WTC11 (cell line): ENCODE data around the gene ARHGEF17. TPM values are rescaled to one million over a fixed set of nuclear protein-coding genes. Genes with fewer than 3 reads are reported as not detected.

Source experiments
- ATAC-seq: fragments of 200-7000 bp; cut with Tn5 transposase; 2 replicates; pipeline ENCODE4 v1.10.0; 2021; ENCODE audit warnings: mild to moderate bottlenecking, moderate library complexity
- CTCF ChIA-PET: fragments of 300-600 bp; sonication (Branson Sonifier 250); formaldehyde crosslinking; loops from one replicate; lab custom pipeline; 2021; ENCODE audit warnings: antibody characterized with exemption; lab: Charles Lee
- POLR2A ChIA-PET: fragments of 350-600 bp; sonication (Branson Sonifier 250); formaldehyde crosslinking; loops from one replicate; lab custom pipeline; 2021; ENCODE audit warnings: antibody characterized with exemption; lab: Charles Lee
- DNase-seq: peaks from one replicate; pipeline ENCODE4 v3.0.0; 2021; ENCODE audit warnings: low spot score
- H3K27ac Mint-ChIP-seq: 2 replicates; pipeline ENCODE4 v1.8.0; 2021; ENCODE audit warnings: mixed read lengths
- H3K27me3 Mint-ChIP-seq: 2 replicates; pipeline ENCODE4 v1.8.0; 2021; ENCODE audit warnings: low read depth, mild to moderate bottlenecking, moderate library complexity, mixed read lengths
- H3K36me3 Mint-ChIP-seq: 2 replicates; pipeline ENCODE4 v1.8.0; 2021; ENCODE audit warnings: mixed read lengths
- H3K4me1 Mint-ChIP-seq: 2 replicates; pipeline ENCODE4 v1.8.0; 2022; ENCODE audit warnings: mixed read lengths
- H3K4me3 Mint-ChIP-seq: 2 replicates; pipeline ENCODE4 v1.8.0; 2021; ENCODE audit warnings: mild to moderate bottlenecking, moderate library complexity, mixed read lengths
- H3K9me3 Mint-ChIP-seq: 2 replicates; pipeline ENCODE4 v1.8.0; 2021; ENCODE audit warnings: mixed read lengths
- AFF4 ChIP-seq: sonication (generic); formaldehyde crosslinking; IDR thresholded peaks from 2 replicates; pipeline ENCODE4 v1.8.1; 2023; ENCODE audit warnings: mild to moderate bottlenecking, missing genetic modification reagents, borderline replicate concordance
- CTCF ChIP-seq: fragments of 200-600 bp; IDR thresholded peaks from 2 replicates; pipeline ENCODE4 v1.8.0; 2022; ENCODE audit warnings: antibody characterized with exemption
- EMX1 ChIP-seq: fragments of 250-450 bp; sonication (Bioruptor Pico); IDR thresholded peaks from 2 replicates; pipeline ENCODE4 v1.8.0; 2021; ENCODE audit warnings: mild to moderate bottlenecking
- GTF2I ChIP-seq: fragments of 250-450 bp; sonication (Bioruptor Pico); conservative IDR thresholded peaks from 2 replicates; pipeline ENCODE4 v1.4.0; 2021; ENCODE audit warnings: mild to moderate bottlenecking
- HMGA2 ChIP-seq: fragments of 250-450 bp; sonication (Bioruptor Pico); IDR thresholded peaks from 2 replicates; pipeline ENCODE4 v1.4.0; 2021; ENCODE audit warnings: mild to moderate bottlenecking, moderate library complexity
- JAZF1 ChIP-seq: fragments of 250-450 bp; sonication (Bioruptor Pico); IDR thresholded peaks from 2 replicates; pipeline ENCODE4 v1.9.0; 2021; ENCODE audit warnings: moderate library complexity, mild to moderate bottlenecking, inconsistent platforms
- MAX ChIP-seq: sonication (generic); formaldehyde crosslinking; IDR thresholded peaks from 2 replicates; pipeline ENCODE4 v1.8.0; 2022; ENCODE audit warnings: mild to moderate bottlenecking, missing genetic modification reagents
- MLX ChIP-seq: sonication (generic); formaldehyde crosslinking; IDR thresholded peaks from 2 replicates; pipeline ENCODE4 v1.8.1; 2023; ENCODE audit warnings: mild to moderate bottlenecking, missing genetic modification reagents, moderate library complexity
- MXD4 ChIP-seq: fragments of 250-450 bp; sonication (Bioruptor Pico); IDR thresholded peaks from 2 replicates; pipeline ENCODE4 v1.8.0; 2021; ENCODE audit warnings: mild to moderate bottlenecking, moderate library complexity, borderline replicate concordance
- NFATC4 ChIP-seq: fragments of 250-450 bp; sonication (Bioruptor Pico); IDR thresholded peaks from 2 replicates; pipeline ENCODE4 v1.9.0; 2021; ENCODE audit warnings: mild to moderate bottlenecking
- NR2C2 ChIP-seq: sonication (generic); formaldehyde crosslinking; IDR thresholded peaks from 2 replicates; pipeline ENCODE4 v1.8.0; 2022; ENCODE audit warnings: mild to moderate bottlenecking, missing genetic modification reagents
- PRDM15 ChIP-seq: sonication (generic); formaldehyde crosslinking; IDR thresholded peaks from 2 replicates; pipeline ENCODE4 v1.8.0; 2022; ENCODE audit warnings: missing genetic modification reagents
- PREB ChIP-seq: sonication (generic); formaldehyde crosslinking; IDR thresholded peaks from 2 replicates; pipeline ENCODE4 v1.8.1; 2022; ENCODE audit warnings: mild to moderate bottlenecking, missing genetic modification reagents, moderate library complexity, borderline replicate concordance
- PRRX2 ChIP-seq: fragments of 250-450 bp; sonication (Bioruptor Pico); IDR thresholded peaks from 2 replicates; pipeline ENCODE4 v1.8.0; 2021; ENCODE audit warnings: mild to moderate bottlenecking
- RELA ChIP-seq: sonication (generic); formaldehyde crosslinking; IDR thresholded peaks from 2 replicates; pipeline ENCODE4 v1.8.1; 2022; ENCODE audit warnings: missing genetic modification reagents, mild to moderate bottlenecking, borderline replicate concordance
- SOX15 ChIP-seq: fragments of 250-450 bp; sonication (Bioruptor Pico); IDR thresholded peaks from 2 replicates; pipeline ENCODE4 v1.9.0; 2021; ENCODE audit warnings: mild to moderate bottlenecking
- TP53 ChIP-seq: sonication (generic); formaldehyde crosslinking; IDR thresholded peaks from 2 replicates; pipeline ENCODE4 v1.8.1; 2023; ENCODE audit warnings: mild to moderate bottlenecking, missing genetic modification reagents
- ZNF121 ChIP-seq: sonication (generic); formaldehyde crosslinking; IDR thresholded peaks from 2 replicates; pipeline ENCODE4 v1.8.0; 2023; ENCODE audit warnings: missing genetic modification reagents
- ZNF219 ChIP-seq: sonication (generic); formaldehyde crosslinking; IDR thresholded peaks from 2 replicates; pipeline ENCODE4 v1.8.0; 2023; ENCODE audit warnings: missing genetic modification reagents, mild to moderate bottlenecking, borderline replicate concordance
- ZNF425 ChIP-seq: fragments of 250-450 bp; sonication (Bioruptor Pico); conservative IDR thresholded peaks from 2 replicates; pipeline ENCODE4 v1.9.0; 2021; ENCODE audit warnings: mild to moderate bottlenecking
- total RNA-seq: library from RNA; stranded (reverse); gene quantifications from 3 replicates; pipeline ENCODE4 v1.2.3, GENCODE V29; 2021

The ARHGEF17 gene
- total RNA-seq, 1 experiment from 2014 or later: 18.2 TPM

GRCh38 chr11:73388265-73389133 is 80.4 kb downstream of the ARHGEF17 start (continued):
- no peak for TF ChIP-seq ZNF121
- no peak for TF ChIP-seq AFF4 (CRISPR knock-in tag)
- no peak for TF ChIP-seq ZNF219 (CRISPR knock-in tag)
- TF ChIP-seq TP53 (CRISPR knock-in tag): no peak
- TF ChIP-seq, all 79 proteins: peak for 0

- H3K4me1 Mint-ChIP-seq: peaks cover 9% of the 10 kb centered on the region; the same call in 1 of the 2 replicates
- no peaks in the 10 kb centered on the region for H3K9me3 Mint-ChIP-seq
- H3K4me3 Mint-ChIP-seq: no peak overlapping the region
- H3K27me3 Mint-ChIP-seq: no peaks in the 10 kb centered on the region
- ATAC-seq: no peak
- no peaks in the 10 kb centered on the region for H3K36me3 Mint-ChIP-seq
- no peak overlapping the region for H3K27ac Mint-ChIP-seq
- DNase-seq: no peak
- ChIA-PET CTCF (interaction anchor here (0.6 to 2.8 kb wide), 8 partner anchors 17 to 272 kb away, joined by 3 to 10 read pairs (median 5); no protein-coding TSS in a partner anchor), POLR2A (no interaction called here)
- TF ChIP-seq RELA (CRISPR knock-in tag) (no peak), SOX15 (CRISPR knock-in tag) (no peak), CTCF (no peak), PRDM15 (CRISPR knock-in tag) (no peak), PRRX2 (CRISPR knock-in tag) (no peak), JAZF1 (no peak), NR2C2 (CRISPR knock-in tag) (no peak), EMX1 (CRISPR knock-in tag) (no peak), NFATC4 (CRISPR knock-in tag) (no peak), GTF2I (CRISPR knock-in tag) (no peak), MAX (CRISPR knock-in tag) (no peak), MXD4 (CRISPR knock-in tag) (no peak), HMGA2 (CRISPR knock-in tag) (no peak), ZNF425 (CRISPR knock-in tag) (no peak), MLX (CRISPR knock-in tag) (no peak), PREB (no peak)
These were observed 81.1 kb downstream of the ARHGEF17 start for GRCh38 chr11:73389134-73389525.
